NCI-H2029 (cell line): ENCODE data around the gene CSRP3.

Source experiments
- DNase-seq: peaks from one replicate; lab custom pipeline; 2025; lab: John Stamatoyannopoulos, UW

Gene CSRP3

GRCh38 chr11:19225123-19225522, 23.3 kb upstream of the CSRP3 start:
- DNase-seq = no peak

- DNase-seq = no peak
These were observed 19.3 kb upstream of the CSRP3 start for GRCh38 chr11:19220903-19221724.

GRCh38 chr11:19218786-19219460, 17.1 kb upstream of the CSRP3 start:
- DNase-seq = peak; percentile 52

DNA sequence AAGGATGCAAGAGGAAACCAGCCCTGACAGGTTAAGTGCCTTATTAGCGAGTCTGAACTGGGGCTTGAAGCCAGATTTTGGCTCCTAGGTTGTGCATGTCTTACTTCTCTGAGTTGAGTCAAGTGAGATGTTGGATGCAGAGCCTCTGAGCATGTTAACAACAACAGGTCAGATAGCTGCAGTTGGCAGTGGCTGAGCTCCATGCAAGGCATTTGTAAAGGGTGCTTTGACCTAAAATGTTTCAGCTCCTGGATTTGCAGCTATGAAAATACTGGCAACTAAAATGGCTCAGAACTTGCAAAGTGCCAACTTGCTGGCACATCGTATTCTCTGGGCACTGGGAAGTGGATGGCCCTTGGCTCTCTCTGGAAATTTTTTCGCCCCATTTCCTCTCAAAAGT, 16.4 kb upstream of the CSRP3 start:
- DNase-seq = no peak

GRCh38 chr11:19216709-19217374, 15.1 kb upstream of the CSRP3 start:
- no peak for DNase-seq

GRCh38 chr11:19216021-19216420, 14.2 kb upstream of the CSRP3 start:
- DNase-seq = no peak

DNA sequence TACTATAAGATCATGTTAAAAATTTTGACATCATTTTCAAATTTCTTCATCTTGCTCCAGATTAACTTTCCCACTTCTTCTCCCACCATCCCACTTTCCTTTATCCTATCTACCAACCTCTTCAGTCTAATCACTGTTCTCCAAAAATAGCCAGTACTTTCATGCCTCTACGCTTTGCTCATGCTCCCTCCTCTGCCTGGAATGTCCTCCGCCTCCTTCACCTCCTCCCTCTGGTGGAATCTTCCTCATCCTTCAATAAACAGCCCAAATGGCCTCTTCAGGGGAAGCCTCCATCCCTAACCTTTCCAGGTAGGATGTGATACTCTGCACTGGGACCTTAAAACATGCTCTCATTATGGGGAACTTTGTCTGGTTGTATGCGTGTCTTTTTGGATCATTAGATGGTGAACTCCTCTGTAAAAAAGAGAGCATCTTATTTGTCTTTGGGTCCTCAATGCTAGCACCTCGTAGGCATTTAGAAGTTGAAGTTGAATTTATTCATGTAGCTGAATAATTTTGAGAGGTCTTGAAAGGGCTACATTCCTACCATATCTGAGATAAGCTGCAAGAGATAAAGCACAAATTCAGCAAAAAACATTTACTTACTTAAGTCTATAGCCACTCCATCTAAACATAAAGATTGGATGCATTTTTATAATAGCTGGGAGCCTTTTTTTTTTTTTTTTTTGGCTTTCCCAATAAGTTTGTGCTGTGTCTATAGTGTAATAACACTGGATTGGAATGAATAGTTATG, 8.0 kb upstream of the CSRP3 start:
- no peak for DNase-seq

- DNase-seq = no peak
These were observed 7.3 kb upstream of the CSRP3 start for GRCh38 chr11:19208959-19209546.

- no peak for DNase-seq
These were observed 6.4 kb upstream of the CSRP3 start for GRCh38 chr11:19208181-19208580.

DNA sequence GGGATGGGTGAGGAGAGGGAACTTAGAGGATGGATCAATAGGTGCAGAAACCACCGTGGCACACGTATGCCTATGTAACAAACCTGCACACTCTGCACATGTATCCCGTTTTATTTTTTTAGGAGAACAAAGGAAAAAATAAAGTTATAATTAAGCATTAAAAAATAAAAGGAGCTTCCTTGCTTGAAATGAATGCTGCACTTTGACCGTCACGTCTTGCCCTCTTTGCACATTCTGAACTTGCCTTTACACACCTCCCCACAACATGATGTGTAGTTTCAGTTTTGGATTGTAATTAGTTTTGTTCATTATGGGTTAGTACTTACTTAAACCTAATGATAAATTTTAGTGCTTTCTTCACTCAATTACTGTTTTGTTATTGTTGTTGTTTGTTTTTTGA, 3.1 kb upstream of the CSRP3 start:
- DNase-seq = no peak

GRCh38 chr11:19200410-19201201, 1.2 kb downstream of the CSRP3 start:
- DNase-seq = peak; percentile 74

DNA sequence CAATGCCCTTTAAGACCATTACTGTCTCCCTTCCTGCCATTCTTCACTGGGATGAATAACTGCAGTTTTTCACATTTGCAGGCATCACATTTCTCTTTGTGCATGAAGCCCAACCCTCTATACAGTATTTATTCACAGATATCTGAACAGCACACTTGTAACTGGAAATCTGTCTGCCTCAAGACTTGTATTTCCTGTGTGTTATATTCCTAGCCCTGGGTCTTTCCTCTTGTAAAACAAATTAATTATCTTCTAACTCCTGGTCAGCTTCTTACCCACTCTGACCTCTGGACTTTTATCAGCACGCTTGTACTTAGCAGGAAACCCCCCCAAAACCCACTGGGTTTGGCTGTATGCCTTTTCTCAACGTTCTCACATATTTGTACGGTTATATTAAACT, 2.0 kb downstream of the CSRP3 start:
- no peak for DNase-seq

GRCh38 chr11:19199048-19199447, 2.7 kb downstream of the CSRP3 start:
- no peak for DNase-seq

DNA sequence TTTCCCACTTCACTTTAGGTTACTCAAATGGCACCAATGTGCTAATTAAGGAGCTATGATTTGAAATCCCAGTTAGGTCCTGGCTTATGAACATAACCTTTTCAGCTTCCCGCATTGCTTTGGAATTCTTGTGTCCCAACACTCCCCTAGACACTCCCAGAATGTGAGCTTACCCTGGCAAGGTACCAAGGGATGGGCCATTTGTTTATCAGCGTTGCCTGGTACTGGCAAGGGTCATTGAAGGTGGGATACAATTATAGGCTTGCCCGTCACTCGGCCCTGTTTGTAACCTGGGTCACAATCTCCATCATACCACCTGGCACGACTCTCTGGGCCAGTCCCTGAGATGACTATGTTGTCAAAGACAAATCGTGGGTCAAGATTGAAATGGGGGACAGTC, 5.4 kb downstream of the CSRP3 start:
- DNase-seq = no peak

- no peak for DNase-seq
These were observed 7.0 kb downstream of the CSRP3 start for GRCh38 chr11:19194620-19195308.

DNA sequence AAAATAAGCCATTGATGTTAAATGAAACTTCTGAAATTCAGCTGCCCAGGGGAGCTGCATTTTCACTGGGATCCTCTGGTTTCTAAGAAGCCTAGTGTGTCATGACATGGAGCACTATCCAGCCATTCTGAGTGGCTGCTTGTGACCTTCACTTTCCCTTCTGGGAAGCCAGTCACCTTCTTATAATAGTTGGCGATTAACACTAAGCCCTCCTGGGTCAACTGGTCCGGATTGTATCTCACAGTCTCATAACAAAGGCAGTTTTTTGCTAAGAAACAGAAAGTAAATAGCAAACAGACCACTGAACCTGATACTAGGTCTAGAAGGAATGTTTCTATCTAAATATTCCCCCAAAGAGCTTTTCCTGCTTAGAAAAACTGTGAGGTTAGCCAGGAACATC, 7.9 kb downstream of the CSRP3 start:
- no peak for DNase-seq

DNA sequence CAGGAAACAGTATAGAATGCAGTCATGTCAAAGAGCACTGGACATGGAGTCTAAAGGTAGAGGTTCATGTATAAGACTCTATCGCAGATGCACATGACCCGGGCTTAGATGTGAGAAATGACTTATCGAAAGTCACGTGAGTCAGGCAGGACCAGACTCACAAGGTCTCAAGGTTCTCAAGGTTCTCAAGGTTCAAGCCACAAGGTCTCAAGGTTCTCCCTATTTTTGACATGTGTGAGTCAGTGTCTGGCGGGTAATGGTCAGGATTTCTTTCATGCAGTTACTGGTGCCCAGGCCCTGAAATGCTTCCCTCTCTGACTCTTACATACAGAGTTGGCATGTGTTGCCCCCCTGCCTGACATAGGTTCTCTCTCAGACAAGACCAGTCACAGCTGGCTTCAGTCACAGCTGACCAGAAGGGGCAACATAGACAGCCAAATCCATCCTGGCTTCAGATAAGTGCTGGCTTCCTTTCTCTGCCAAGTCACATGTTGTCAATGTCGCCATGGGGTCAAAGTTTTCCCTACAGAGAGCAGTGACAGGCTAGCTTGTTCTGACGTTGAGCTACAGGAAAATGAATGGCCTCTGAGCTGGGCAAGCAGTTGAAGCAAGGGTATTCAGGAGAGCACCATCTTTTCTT, 10.1 kb downstream of the CSRP3 start:
- peak; percentile 6 for DNase-seq

- no peak for DNase-seq
These were observed 13.9 kb downstream of the CSRP3 start for GRCh38 chr11:19187833-19188258.

GRCh38 chr11:19187114-19187832, 14.5 kb downstream of the CSRP3 start:
- DNase-seq = no peak
